GM12878 (cell line): ENCODE data around the gene LUZP2. TPM values are rescaled to one million over a fixed set of nuclear protein-coding genes. Genes with fewer than 3 reads are reported as not detected.

Experiments
- ATAC-seq: fragments of 200-7000 bp; cut with Tn5 transposase; 3 replicates; pipeline ENCODE4 v1.9.1; 2020; ENCODE audit warnings: mild to moderate bottlenecking, moderate library complexity
- BruUV-seq: library from RNA; stranded (reverse); fragments of 400-500 nt; replicated peaks from 2 replicates; lab custom pipeline; 2021; lab: Mats Ljungman, UMichigan
- CTCF ChIA-PET: fragments of 300-600 bp; sonication (Branson Sonifier 250); formaldehyde crosslinking; extraction: SDS; loops from one replicate; lab custom pipeline; 2021; ENCODE audit warnings: inconsistent platforms; lab: Yijun Ruan, JAX
- POLR2A ChIA-PET: fragments of 350-600 bp; formaldehyde crosslinking; extraction: SDS; loops from one replicate; lab custom pipeline; 2021; ENCODE audit warnings: inconsistent platforms; lab: Charles Lee
- RAD21 ChIA-PET: fragments of 300-600 bp; sonication (Branson Sonifier 250); formaldehyde crosslinking; loops from one replicate; lab custom pipeline; 2023; ENCODE audit warnings: antibody characterized with exemption; ENCODE audit not compliant: unreplicated experiment; lab: Charles Lee
- SMC1A ChIA-PET: fragments of 300-600 bp; sonication (Branson Sonifier 250); formaldehyde crosslinking; loops from one replicate; lab custom pipeline; 2023; ENCODE audit not compliant: unreplicated experiment, uncharacterized antibody; lab: Charles Lee
- DNase-seq: peaks from one replicate; pipeline ENCODE4 v3.0.0-alpha.2; 2011; ENCODE audit warnings: low read depth, low spot score
- FAIRE-seq: peaks from 3 replicates; lab custom pipeline; 2011; peaks lifted over from hg19 to GRCh38; lab: Jason Lieb, UNC
- H2AFZ ChIP-seq: 2 replicates; pipeline ENCODE4 v1.6.0; 2011; ENCODE audit warnings: low read depth, low read length, control low read depth; ENCODE audit not compliant: control insufficient read depth
- H3K27ac ChIP-seq: 2 replicates; pipeline ENCODE4 v1.5.1; 2011; ENCODE audit warnings: control low read depth; ENCODE audit not compliant: control insufficient read depth, insufficient read depth
- H3K27me3 ChIP-seq, 2 experiments: replicated peaks in 1 of 2; 2 replicates each; pipeline versions ENCODE4 v1.6.0 to v1.6.1; 2011; ENCODE audit warnings: low read length in 1 of 2; ENCODE audit not compliant: control insufficient read depth in 2 of 2, insufficient read depth in 2 of 2
- H3K36me3 ChIP-seq, 2 experiments: 2 replicates each; pipeline ENCODE4 v1.5.1; 2011; ENCODE audit warnings: low read length in 1 of 2; ENCODE audit not compliant: control insufficient read depth in 2 of 2, insufficient read depth in 2 of 2
- H3K4me1 ChIP-seq: 2 replicates; pipeline ENCODE4 v1.6.1; 2011; ENCODE audit warnings: mild to moderate bottlenecking, low read length, moderate library complexity, mixed read lengths; ENCODE audit not compliant: control insufficient read depth, insufficient read depth
- H3K4me2 ChIP-seq: 2 replicates; pipeline ENCODE4 v1.6.0; 2011; ENCODE audit warnings: control low read depth; ENCODE audit not compliant: control insufficient read depth, insufficient read depth
- H3K4me3 ChIP-seq: fragments of 200-600 bp; sonication (generic); 2 replicates; pipeline ENCODE4 v1.5.1; 2016
- H3K79me2 ChIP-seq: 2 replicates; pipeline ENCODE4 v1.6.0; 2011; ENCODE audit warnings: low read length; ENCODE audit not compliant: control insufficient read depth, insufficient read depth
- H3K9ac ChIP-seq: 2 replicates; pipeline ENCODE4 v1.8.0; 2011; ENCODE audit warnings: low read length, control low read depth, mixed read lengths; ENCODE audit not compliant: control insufficient read depth, insufficient read depth
- H3K9me3 ChIP-seq: replicated peaks from 3 replicates; pipeline ENCODE4 v1.5.1; 2011; ENCODE audit warnings: mild to moderate bottlenecking, low read length; ENCODE audit not compliant: control insufficient read depth, insufficient read depth
- H4K20me1 ChIP-seq: 2 replicates; pipeline ENCODE4 v1.6.0; 2011; ENCODE audit not compliant: control insufficient read depth, insufficient read depth
- CUX1 ChIP-seq: IDR thresholded peaks from 2 replicates; pipeline ENCODE4 v1.6.1; 2012; ENCODE audit warnings: improper control_type of control experiment, low read depth, low read length; ENCODE audit not compliant: insufficient replicate concordance
- IKZF2 ChIP-seq, 2 experiments: fragments of 450-650 bp; IDR thresholded peaks; 2 replicates each; pipeline ENCODE4 v1.6.1; 2017; ENCODE audit warnings: mild to moderate bottlenecking in 2 of 2, moderate library complexity in 2 of 2
- NFYA ChIP-seq: IDR thresholded peaks from 2 replicates; pipeline ENCODE4 v1.6.1; 2011; ENCODE audit warnings: low read depth, mild to moderate bottlenecking, low read length, improper control_type of control experiment, borderline replicate concordance
- ZNF384 ChIP-seq: IDR thresholded peaks from 2 replicates; pipeline ENCODE4 v1.6.1; 2012; ENCODE audit warnings: low read depth, mild to moderate bottlenecking, low read length, improper control_type of control experiment, borderline replicate concordance
- ZNF687 ChIP-seq: fragments of 450-650 bp; IDR thresholded peaks from 2 replicates; pipeline ENCODE4 v1.6.1; 2017; ENCODE audit warnings: mild to moderate bottlenecking, moderate library complexity
- WGBS: methylation state at CpG from one replicate; pipeline ENCODE4 v1.1.6; 2016; ENCODE audit warnings: low lambda C conversion rate; ENCODE audit not compliant: insufficient replicate concordance, insufficient coverage; ENCODE audit errors: missing lambda C conversion rate; 5-methylcytosine and 5-hydroxymethylcytosine counted together
- in situ Hi-C: fragments of 300-500 bp; cut with MboI; formaldehyde crosslinking; loops from 9 replicates; pipeline ENCODE4 v1.14.3; 2018; ENCODE audit warnings: mixed read lengths
- intact Hi-C: fragments of 100-400 bp; cut with micrococcal nuclease; formaldehyde crosslinking; loops from one replicate; pipeline ENCODE4 v1.14.2; 2022; ENCODE audit not compliant: unreplicated experiment
- polyA plus RNA-seq, 11 experiments: library from polyadenylated mRNA; depleted of rRNA in 4 of 11; unstranded in 6 of 11; stranded (reverse) in 5 of 11; fragments of >200 nt; fragmentation: Nextera tagmentation in 4 of 11; fragmentation: Illumina TruSeq in 1 of 11; extraction: Ambion mirVana in 4 of 11; extraction: Trizol in 1 of 11; gene quantifications; 1 replicate in 1 of 11; 2 replicates in 10 of 11; pipeline versions ENCODE4 v1.2.1 to v1.2.3, GENCODE V29; 2011 to 2016; ENCODE audit warnings: inconsistent platforms in 2 of 11, missing spikeins in 2 of 11, low read depth in 1 of 11
- total RNA-seq, 4 experiments: library from RNA; depleted of rRNA in 3 of 4; stranded (reverse); fragments of >200 nt in 3 of 4; fragmentation: Illumina TruSeq in 1 of 4; extraction: Trizol in 1 of 4; gene quantifications; 2 replicates each; pipeline versions ENCODE4 v1.2.1 to v1.2.3, GENCODE V29; 2013 to 2021

The LUZP2 gene
- total and polyA plus RNA-seq, 10 of the 15 experiments (the other 5 are each of a cell fraction or from before 2014, with no cell fraction given) = not detected

GRCh38 chr11:24574461-24574860, 77.6 kb downstream of the LUZP2 start (continued):
- TF ChIP-seq ZNF687 = no peak
- TF ChIP-seq NFYA = no peak
- TF ChIP-seq ZNF384 = no peak

GRCh38 chr11:24575392-24575791, 78.5 kb downstream of the LUZP2 start:
- no peaks in the 10 kb centered on the region for H3K4me1 ChIP-seq
- no peak overlapping the region for H3K4me3 ChIP-seq
- ATAC-seq (no peak), DNase-seq (no peak), FAIRE-seq (no peak)
- SMC1A ChIA-PET = no interaction called here
- H3K4me2 ChIP-seq = no peak overlapping the region
- RAD21 ChIA-PET = no interaction called here
- POLR2A ChIA-PET = no interaction called here
- no peaks in the 10 kb centered on the region for H3K36me3 ChIP-seq
- no peaks in the 10 kb centered on the region for H4K20me1 ChIP-seq
- intact Hi-C loops = no loop called here
- no peak overlapping the region for H3K27ac ChIP-seq
- TF ChIP-seq IKZF2 (IDR thresholded peaks at IDR 0.05) (no peak), CUX1 (no peak)
- no peak overlapping the region for H3K9ac ChIP-seq
- H3K9me3 ChIP-seq = no peaks in the 10 kb centered on the region
- no peaks in the 10 kb centered on the region for H3K27me3 ChIP-seq
- H2AFZ ChIP-seq = no peak overlapping the region
- 0% methylated on average over 2 of the region's 2 CpGs for WGBS
- no TSS peak for BruUV-seq
- CTCF ChIA-PET = no interaction called here
- in situ Hi-C loops = no loop called here
- no peaks in the 10 kb centered on the region for H3K79me2 ChIP-seq
